ENCODE data around the gene IL21R.
"Not testable (repeated sequence)": the region's sequence is repeated elsewhere in the genome, so short reads cannot be mapped to it uniquely, and the experiment has no call there.

Gene IL21R

DNA sequence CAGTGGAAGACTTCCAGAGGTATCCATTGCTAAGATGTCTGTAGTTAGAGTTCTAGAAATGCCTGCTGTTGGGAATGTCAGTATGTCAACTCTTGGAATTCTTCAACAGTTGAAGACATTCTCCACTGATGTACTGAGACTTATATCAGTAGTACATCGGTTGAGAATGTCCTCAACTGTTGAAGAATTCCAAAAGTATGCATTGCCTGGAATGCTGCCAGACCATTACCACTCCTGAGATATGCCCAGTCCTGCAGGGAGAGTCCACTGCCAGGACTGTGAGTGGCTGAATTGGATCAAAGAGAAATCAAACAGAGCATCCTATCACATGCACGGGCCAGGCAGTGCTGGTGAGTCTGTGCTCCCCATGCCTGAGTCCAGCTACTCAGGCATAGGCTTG is 42.0 kb downstream of the IL21R start:
- peak; percentile 85 for DNase-seq (ENCODE audit: low read depth)

DNA sequence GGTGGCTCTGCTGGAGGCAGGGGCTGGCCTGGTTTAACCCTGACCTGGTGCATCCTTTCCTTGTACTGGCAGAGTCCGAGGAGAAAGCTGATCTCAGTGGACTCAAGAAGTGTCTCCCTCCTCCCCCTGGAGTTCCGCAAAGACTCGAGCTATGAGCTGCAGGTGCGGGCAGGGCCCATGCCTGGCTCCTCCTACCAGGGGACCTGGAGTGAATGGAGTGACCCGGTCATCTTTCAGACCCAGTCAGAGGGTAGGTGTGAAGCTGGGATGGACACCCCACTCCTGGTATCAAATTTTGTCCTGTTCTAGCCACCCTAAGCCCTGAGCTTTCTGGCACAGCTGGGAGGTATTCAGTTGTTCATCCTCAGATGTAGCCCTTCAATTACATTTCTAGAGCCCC is 42.5 kb downstream of the IL21R start:
- DNase-seq (ENCODE audit: low read depth), result no peak

DNA sequence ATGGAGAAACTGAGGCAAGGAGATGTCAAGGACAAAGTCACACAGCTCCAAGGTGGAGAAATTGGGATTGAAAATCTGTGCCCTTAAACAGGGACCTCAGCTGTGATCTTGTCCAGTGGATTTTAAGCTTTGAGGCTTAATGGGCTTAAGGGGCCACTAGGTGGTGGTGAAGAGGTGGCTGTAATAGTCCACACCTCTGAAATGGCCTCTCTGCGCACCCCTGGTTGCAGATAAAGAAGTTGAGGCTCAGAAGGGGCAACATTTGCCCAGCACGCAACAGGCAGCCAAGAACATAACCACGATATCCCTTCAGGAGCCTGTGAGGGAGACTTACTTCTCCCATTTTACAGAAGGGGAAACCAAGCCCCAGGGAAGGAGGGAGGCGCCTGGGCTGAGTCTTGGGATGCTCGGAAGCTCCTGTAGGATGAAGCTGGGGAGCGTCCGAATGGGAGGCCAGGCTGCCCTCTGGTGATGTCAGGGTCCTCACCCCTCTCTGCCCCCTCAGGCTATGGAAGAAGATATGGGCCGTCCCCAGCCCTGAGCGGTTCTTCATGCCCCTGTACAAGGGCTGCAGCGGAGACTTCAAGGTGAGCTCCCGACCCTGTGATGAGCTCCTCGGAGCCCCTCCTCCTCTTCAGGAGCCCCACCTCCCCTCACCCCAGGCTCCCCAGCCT is 43.7 kb downstream of the IL21R start:
- no peak for DNase-seq (ENCODE audit: low read depth)

DNA sequence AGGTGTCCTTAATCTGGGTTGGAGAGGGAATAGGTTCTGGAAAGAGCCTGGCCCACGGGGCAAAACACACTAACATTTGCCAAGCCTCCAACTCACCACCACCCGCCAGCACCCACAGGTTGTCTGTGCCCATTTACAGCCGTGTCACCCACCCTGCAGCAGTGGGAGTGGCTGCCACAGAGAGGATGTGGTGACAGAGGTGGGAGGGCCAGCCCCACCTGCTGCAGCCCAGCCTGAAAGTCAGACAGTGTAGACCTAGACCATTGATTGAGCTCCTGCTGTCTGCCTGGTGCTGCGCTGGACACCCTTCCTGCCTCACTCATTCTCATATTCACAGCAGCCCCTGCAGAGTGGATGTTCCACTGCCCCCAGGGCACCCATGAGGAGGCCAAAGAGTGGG is 44.7 kb downstream of the IL21R start:
- no peak for DNase-seq (ENCODE audit: low read depth)

DNA sequence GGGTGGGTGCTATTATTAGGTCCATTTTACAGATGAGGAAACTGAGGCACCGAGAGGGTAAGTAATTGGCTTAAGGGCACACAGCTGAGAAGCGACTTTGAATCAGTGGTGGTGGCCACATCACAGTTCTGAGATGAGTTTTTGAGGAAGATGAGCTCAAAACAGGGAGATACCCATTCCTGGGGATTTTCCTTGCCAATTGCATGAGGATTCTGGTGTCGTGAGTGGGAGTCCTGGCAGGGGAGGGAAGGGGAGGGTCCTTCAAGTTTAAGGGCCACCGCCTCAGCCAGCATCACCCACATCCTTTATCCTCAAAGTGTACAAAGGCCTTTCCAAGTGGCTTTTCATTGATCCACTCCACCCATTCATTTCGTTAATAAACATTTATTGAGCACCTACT is 45.3 kb downstream of the IL21R start:
- no peak for DNase-seq (ENCODE audit: low read depth)

DNA sequence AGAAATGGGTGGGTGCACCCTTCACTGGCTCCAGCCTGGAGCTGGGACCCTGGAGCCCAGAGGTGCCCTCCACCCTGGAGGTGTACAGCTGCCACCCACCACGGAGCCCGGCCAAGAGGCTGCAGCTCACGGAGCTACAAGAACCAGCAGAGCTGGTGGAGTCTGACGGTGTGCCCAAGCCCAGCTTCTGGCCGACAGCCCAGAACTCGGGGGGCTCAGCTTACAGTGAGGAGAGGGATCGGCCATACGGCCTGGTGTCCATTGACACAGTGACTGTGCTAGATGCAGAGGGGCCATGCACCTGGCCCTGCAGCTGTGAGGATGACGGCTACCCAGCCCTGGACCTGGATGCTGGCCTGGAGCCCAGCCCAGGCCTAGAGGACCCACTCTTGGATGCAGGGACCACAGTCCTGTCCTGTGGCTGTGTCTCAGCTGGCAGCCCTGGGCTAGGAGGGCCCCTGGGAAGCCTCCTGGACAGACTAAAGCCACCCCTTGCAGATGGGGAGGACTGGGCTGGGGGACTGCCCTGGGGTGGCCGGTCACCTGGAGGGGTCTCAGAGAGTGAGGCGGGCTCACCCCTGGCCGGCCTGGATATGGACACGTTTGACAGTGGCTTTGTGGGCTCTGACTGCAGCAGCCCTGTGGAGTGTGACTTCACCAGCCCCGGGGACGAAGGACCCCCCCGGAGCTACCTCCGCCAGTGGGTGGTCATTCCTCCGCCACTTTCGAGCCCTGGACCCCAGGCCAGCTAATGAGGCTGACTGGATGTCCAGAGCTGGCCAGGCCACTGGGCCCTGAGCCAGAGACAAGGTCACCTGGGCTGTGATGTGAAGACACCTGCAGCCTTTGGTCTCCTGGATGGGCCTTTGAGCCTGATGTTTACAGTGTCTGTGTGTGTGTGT is 46.8 kb downstream of the IL21R start:
- no peak for DNase-seq (ENCODE audit: low read depth)

DNA sequence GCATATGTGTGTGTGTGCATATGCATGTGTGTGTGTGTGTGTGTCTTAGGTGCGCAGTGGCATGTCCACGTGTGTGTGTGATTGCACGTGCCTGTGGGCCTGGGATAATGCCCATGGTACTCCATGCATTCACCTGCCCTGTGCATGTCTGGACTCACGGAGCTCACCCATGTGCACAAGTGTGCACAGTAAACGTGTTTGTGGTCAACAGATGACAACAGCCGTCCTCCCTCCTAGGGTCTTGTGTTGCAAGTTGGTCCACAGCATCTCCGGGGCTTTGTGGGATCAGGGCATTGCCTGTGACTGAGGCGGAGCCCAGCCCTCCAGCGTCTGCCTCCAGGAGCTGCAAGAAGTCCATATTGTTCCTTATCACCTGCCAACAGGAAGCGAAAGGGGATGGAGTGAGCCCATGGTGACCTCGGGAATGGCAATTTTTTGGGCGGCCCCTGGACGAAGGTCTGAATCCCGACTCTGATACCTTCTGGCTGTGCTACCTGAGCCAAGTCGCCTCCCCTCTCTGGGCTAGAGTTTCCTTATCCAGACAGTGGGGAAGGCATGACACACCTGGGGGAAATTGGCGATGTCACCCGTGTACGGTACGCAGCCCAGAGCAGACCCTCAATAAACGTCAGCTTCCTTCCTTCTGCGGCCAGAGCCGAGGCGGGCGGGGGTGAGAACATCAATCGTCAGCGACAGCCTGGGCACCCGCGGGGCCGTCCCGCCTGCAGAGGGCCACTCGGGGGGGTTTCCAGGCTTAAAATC is 47.6 kb downstream of the IL21R start:
- no peak for DNase-seq (ENCODE audit: low read depth)

DNA sequence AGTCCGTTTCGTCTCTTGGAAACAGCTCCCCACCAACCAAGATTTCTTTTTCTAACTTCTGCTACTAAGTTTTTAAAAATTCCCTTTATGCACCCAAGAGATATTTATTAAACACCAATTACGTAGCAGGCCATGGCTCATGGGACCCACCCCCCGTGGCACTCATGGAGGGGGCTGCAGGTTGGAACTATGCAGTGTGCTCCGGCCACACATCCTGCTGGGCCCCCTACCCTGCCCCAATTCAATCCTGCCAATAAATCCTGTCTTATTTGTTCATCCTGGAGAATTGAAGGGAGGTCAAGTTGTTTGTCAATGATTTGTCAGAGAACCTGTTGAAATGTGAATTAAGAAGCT is 48.2 kb downstream of the IL21R start:
- no peak for DNase-seq (ENCODE audit: low read depth)

DNA sequence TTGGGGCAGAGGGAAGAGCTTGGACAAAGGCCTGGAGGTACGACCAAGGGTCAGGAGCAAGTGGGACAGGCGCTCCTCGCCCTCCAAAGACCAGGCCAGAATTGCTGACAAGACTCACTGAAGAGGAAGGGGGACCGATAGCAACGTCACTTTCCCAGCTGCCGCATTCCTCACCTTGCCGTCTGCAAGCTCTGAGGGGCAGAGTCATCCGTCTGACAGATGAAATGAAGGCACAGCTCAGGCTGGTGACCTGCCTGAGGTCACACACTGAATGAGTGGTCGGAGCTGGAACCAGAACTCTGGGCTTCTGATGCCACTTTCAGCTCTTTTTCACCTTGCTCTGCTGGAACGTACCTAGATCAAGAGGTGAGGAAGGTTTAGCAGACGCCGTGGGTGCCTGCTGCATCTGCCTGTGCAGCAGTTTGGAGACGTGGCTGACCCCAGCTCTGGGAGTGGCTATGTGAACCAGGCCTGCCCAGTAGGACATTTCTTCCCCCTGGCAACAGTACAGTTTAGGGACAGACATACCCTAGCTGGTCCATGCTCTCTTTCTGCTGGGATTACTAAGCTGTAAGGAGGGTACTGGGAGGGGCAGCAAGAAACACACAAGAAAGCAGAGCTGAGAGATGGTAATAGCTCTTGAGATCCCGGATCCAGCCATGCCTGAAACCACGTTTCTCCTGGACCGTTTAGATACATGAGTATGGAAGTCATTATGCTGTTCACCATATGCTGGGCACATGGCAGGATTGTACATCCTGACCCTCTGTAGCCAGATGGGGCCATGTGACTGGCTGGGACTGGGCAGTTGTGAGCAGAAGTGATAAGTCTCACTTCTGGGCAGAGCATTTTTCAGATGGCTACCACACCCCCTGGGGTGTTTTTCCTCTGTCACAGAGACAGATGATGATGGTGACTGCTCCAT is 50.9 kb downstream of the IL21R start:
- no peak for DNase-seq (ENCODE audit: low read depth)

DNA sequence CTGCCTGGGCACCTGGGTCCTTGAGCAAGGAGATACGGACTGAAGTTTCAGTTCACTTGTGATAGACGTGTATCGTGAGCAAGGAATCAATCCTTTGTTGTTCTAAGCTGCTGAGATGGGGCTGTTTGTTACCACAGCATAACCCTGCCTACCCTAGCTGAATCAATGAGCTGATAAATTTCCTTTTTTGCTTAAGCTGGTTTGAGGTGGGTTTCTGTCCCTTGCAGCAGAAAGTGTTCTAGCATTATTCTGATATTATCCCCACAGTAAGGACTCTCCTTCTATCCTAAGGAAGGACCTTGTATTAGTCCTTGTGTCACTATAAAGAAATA is 51.5 kb downstream of the IL21R start:
- no peak for DNase-seq (ENCODE audit: low read depth)

DNA sequence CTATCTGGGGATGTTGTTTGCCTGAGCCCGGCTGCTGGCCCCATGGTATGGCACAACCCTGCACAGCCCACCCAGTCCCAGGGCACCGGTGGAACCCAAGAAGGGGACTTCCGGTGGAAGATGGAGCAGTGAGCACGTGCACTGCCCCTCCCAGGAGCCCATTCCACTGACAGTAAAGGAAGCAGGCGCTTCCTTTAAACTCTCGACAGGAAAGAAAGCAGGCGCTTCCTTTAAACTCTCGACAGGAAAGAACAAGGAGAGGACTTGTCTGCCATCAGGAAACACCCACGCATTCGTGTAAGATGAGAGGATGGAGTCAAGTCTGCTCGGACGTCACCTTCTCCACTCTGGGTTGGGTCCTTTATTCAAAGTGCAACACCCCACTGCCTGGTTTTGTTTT is 53.7 kb downstream of the IL21R start:
- DNase-seq (ENCODE audit: low read depth), result no peak

DNA sequence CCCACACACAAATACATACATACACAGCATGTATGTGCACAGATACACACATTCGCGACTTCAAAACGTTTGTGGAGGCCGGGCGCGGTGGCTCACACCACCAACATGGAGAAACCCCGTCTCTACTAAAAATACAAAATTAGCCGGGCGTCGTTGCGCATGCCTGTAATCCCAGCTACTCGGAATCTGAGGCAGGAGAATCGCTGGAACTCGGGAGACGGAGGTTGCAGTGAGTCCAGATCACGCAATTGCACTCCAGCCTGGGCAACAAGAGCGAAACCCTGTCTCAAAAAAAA is 55.6 kb downstream of the IL21R start:
- DNase-seq (ENCODE audit: low read depth), result not testable (repeated sequence)

DNA sequence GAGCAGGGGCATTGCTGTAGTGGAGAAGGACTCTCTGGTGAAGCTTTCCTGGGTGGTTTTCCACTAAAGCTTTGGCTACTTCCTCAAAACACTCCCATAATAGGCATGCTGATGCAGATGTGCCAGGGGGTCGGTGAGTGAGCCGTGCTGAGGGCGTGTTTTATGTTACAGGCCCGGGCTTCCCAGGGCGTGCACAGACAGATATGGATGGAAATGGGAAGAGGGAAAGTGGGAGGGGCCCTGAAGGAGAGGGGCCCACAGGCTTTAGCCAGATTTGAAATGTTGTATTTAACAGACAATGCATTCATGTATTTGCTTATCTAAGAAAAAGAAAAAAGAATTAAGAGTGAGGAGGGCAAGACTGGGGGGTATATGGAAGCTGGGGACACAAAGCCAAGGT is 56.3 kb downstream of the IL21R start:
- no peak for DNase-seq (ENCODE audit: low read depth)

DNA sequence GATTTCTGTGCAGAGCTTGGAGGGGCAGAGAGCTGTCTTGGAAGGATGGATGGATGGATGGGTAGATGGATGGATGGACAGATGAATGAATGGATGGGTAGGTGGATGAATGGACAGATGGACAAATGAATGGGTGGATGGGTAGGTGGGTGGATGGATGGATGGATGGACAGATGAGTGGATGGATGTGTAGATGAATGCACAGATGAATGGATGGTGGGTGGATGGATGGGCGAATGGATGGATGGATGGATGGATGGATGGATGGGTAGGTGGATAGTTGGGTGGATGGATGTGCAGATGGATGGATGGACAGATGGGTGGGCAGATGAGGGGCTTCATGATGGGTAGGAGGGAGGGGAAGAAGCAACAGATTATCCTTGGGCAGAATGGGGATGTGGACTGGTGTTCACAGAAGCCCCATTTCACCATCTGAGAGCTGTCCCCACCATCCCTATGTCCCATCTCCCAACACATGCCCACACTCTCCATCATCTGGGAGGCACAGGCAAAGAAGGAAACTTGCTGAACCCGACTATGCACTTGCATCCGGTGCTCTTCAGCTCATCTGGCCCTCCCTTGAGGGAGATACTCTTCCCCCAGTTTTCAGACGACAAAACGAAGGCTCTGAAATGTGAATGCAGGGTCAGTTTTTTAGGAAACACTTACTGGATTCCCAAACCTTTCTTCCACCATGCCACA is 57.2 kb downstream of the IL21R start:
- no peak for DNase-seq (ENCODE audit: low read depth)

DNA sequence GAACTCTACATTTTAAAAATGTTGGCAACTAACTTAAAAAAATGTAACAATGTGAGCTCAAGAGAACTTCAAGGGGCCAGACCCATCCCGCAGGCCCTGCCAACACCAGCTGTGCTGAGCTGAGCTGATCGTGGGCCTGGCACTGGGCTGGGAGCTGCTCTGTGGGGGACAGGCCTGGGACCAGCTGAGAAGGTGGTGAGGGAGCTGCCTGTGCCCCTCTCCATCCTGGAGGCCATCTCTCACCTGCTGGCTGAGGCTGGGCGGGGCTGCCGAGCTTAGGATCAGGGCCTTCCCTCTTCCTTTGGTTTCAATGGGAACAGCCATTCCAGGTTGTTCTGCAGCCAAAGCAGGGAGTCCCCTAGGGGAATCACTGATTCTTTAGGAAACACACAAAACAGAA is 58.2 kb downstream of the IL21R start:
- no peak for DNase-seq (ENCODE audit: low read depth)

DNA sequence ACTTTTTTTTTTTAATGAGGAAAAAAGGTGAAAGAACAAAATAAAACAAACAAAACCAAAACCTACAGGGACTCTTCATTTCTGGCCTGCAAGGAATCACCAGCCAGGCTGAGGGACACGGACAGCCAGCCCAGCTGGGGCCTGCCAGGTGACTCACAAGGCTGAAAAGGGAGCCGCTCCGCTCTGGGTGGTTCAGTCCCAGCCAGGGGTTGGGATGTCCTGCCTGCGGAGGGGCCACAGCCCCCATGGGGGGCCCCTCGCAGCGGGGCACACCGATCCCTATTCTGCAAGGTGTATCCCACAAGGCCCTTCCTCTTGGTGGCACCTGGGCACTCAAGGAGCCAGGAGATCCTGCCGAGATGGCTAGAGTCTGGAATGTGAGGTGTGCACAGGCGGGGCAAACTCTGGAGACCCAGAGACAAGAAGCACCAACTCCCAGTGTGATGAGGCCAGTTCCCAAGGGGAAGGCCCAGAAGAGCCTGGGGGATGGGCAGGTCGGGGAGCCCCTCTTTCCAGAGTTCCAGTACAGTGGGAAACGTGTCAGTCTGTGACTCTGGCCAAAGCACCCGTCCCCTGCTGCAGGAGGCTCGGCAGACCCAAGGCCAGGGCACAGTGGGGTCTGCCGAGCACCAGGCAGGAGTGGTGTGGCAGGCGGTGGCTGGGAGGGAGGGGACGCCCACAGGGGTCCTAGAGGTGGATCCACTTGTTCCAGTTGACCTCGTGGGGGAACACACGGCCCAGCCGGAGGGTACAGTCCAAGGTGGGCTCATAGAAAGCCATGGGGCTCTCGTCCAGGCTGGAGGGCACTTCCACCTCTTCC is 58.9 kb downstream of the IL21R start:
- no peak for DNase-seq (ENCODE audit: low read depth)

DNA sequence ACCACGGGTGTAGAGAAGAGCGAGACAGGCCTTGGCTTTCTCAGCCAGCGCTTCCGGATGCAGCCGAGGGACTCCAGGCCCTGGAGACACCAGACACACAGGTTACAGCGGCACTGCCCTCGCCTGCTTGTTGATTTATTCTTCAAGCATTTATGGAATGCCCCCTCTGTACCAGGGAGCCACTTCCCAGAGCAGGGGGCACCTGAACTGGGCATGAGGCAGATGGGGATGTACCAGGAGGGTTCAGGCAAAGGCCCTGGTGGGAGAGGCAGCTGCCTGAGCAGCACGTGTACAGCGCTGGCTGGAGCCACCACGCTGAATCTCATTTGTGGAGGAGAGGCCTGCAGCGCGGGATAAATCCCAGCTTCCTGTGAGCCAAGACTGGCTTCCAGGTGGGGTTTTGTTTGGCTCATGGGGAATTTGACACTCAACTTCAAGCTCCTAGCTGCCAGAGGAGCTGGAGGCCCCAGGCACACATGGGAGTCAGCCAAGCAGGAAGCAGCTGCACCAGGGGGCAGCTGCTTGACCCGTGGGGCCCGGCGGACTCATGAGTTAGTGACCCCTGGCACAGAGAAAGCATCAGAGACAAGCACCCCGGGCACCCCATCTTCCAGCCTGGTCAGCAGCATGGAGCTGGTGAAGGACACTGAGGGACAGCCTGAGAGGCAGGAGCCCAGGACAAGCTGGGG is 59.7 kb downstream of the IL21R start:
- peak; percentile 24 for DNase-seq (ENCODE audit: low read depth)

DNA sequence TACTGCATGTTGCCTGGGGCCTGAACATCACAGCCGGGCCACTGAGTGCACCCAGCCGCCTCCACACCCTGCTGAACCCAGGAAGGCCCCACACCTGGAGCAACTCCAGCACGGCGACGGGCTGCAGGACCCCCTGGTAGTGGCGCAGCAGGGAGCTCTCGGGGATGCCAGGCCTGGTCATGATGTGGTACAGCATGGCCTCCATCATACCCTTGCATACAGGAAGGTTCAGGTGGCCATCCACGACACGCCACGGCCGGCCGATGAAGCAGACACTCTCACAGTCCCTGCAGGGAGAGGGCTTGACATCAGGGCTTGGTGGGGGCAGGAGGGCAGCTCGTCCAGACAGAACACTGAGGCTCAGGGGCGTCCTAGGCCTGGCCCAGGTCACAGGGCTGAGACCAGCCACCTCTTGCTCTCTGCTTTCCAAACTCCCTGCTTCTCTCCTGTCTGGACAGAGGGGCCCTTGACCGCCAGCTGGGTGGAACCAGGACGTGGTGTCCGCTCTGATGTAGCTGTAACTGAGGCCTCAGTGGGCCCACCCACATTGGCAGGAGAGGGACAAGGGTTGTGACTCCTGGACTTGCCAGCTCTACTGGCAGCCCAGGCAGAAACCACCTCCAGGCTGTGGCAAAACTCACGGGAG is 60.3 kb downstream of the IL21R start:
- DNase-seq (ENCODE audit: low read depth), result no peak

DNA sequence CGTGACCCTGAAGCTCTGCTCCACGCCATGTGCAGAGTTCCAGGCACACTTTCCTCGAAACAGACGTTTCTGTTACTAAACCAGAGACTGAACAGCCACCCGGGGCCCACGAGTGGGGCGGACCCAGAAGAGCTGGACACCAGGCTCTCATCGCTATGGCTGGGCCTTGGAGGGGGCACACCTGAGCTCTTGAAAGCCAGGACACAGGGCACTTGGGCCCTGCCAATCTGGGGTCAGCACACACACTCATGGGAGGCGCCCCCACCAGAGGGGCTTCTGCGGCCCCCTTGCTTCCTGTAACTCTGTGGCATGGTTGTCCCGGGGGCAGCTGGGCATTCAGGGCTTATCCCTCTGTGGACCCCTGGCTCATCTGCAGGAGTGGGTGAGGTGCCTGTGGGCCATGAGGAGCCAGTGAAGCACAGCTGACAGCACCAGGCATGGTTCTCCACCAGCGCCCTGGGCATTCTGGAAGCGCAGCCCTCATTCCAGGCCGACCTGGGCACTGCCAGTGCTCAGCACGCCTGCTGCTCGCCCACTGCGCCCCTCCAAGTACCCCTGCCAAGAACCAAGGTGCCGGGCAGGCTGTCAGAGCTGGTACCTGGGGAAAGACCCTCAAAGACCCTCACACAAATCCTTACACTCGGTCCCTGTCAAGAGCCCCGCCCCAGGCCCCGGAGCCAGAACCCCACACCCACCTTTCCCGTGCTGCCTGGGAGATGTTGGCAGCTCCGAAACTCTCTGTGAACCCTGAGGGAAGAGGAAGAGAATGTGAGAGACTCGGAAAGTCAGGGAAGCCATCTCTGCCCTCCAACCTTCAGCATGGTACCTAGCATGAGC is 61.1 kb downstream of the IL21R start:
- no peak for DNase-seq (ENCODE audit: low read depth)
